Small intestine (tissue), 7 donors: ENCODE measurements around the gene NOP9. TPM values are rescaled to one million over a fixed set of nuclear protein-coding genes. Genes with fewer than 3 reads are reported as not detected.

Experiments
- DNase-seq, 2 donors: peaks; one replicate each; pipeline versions ENCODE4 v3.0.0 to v3.0.0-alpha.2; 2013
- FAIRE-seq: peaks from 2 replicates; lab custom pipeline; 2012; peaks lifted over from hg19 to GRCh38; lab: Jason Lieb, UNC
- H3K27ac ChIP-seq, 3 donors: one replicate each; pipeline ENCODE4 v1.5.1; 2013; ENCODE audit warnings: low read length in 2 of 3, mild to moderate bottlenecking in 2 of 3, control low read depth in 1 of 3, inconsistent platforms in 1 of 3, low read depth in 1 of 3, moderate library complexity in 1 of 3
- H3K27me3 ChIP-seq, 3 donors: one replicate each; pipeline ENCODE4 v1.6.1; 2013; ENCODE audit warnings: low read length in 3 of 3, inconsistent platforms in 1 of 3; ENCODE audit not compliant: control insufficient read depth in 3 of 3, insufficient read depth in 3 of 3
- H3K36me3 ChIP-seq, 3 donors: one replicate each; pipeline ENCODE4 v1.6.1; 2013; ENCODE audit warnings: low read length in 3 of 3, inconsistent platforms in 1 of 3, low read depth in 1 of 3, mild to moderate bottlenecking in 1 of 3, moderate library complexity in 1 of 3; ENCODE audit not compliant: control insufficient read depth in 3 of 3, insufficient read depth in 2 of 3
- H3K4me1 ChIP-seq, 3 donors: one replicate each; pipeline ENCODE4 v1.6.1; 2013; ENCODE audit warnings: low read length in 2 of 3, inconsistent platforms in 1 of 3, low read depth in 1 of 3, mild to moderate bottlenecking in 1 of 3, moderate library complexity in 1 of 3; ENCODE audit not compliant: control insufficient read depth in 3 of 3, insufficient read depth in 2 of 3
- H3K4me3 ChIP-seq, 3 donors: one replicate each; pipeline ENCODE4 v1.5.1; 2013; ENCODE audit warnings: low read length in 3 of 3, control low read depth in 1 of 3, inconsistent platforms in 1 of 3, low read depth in 1 of 3, mild to moderate bottlenecking in 1 of 3, moderate library complexity in 1 of 3
- H3K9me3 ChIP-seq, 2 donors: one replicate each; pipeline ENCODE4 v1.6.1; 2013; ENCODE audit warnings: low read depth in 1 of 2, low read length in 1 of 2; ENCODE audit not compliant: control insufficient read depth in 2 of 2, insufficient read depth in 1 of 2
- WGBS, 3 donors: extraction: QIAGEN DNeasy Blood & Tissue Kit; methylation state at CpG; one replicate each; pipeline ENCODE4 v1.1.7; 2013; 5-methylcytosine and 5-hydroxymethylcytosine counted together
- polyA plus RNA-seq, 4 donors: library from polyadenylated mRNA; stranded (reverse) in 3 of 4; unstranded in 1 of 4; fragments of 200-250 nt in 3 of 4; fragments of 120-200 nt in 1 of 4; gene quantifications; one replicate each; pipeline versions ENCODE4 v1.2.1 to v1.2.3, GENCODE V29; 2013
- donor health status: healthy with polysubstance abuse.
- donor health status: control.
- donor health status: control.
- donor health status: Bipolar disorder and iron deficiency.
- donor health status: healthy.

NOP9 gene
- polyA plus RNA-seq, 4 donors: 9.7 to 22.5 (median 16.0) TPM

DNA sequence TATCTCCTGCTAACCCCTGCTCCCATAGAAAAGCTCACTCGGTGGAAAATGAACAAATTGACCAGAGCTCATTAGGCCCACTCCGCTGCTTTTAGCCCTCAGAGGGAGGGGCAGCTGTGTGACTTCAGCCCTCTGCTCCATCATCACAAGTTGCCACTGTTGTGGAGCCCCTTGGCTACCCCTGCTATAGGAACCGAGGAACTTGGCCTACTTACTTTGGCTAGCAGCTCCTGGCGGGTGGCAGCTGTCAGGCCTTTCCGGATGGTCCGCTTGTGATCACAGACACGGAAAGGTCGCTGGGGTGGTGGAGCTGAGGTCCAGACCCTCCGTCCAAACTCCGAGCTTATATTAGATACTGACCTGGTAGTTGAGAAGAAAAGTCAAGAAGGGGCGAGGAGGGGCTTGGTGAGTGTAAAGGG, 7.5 kb downstream of the NOP9 start:
- H3K9me3 ChIP-seq: no peaks in the 10 kb centered on the region
- H3K27ac ChIP-seq: peak overlapping the region; percentile 76 to 99 (median 98)
- 32 to 70% (median 40%) methylated on average over 11 of the region's 11 CpGs for WGBS, 3 donors
- FAIRE-seq (no peak), DNase-seq (peak in 1 of 2 donors; percentile 38)
- peaks cover 4 to 86% (median 19%) of the 10 kb centered on the region in 3 donors for H3K4me1 ChIP-seq
- H3K27me3 ChIP-seq: no peaks in the 10 kb centered on the region
- peaks cover 20 to 72% (median 25%) of the 10 kb centered on the region in 3 donors for H3K36me3 ChIP-seq
- H3K4me3 ChIP-seq: peak overlapping the region in 2 of 3 donors; percentile 55 to 64

DNA sequence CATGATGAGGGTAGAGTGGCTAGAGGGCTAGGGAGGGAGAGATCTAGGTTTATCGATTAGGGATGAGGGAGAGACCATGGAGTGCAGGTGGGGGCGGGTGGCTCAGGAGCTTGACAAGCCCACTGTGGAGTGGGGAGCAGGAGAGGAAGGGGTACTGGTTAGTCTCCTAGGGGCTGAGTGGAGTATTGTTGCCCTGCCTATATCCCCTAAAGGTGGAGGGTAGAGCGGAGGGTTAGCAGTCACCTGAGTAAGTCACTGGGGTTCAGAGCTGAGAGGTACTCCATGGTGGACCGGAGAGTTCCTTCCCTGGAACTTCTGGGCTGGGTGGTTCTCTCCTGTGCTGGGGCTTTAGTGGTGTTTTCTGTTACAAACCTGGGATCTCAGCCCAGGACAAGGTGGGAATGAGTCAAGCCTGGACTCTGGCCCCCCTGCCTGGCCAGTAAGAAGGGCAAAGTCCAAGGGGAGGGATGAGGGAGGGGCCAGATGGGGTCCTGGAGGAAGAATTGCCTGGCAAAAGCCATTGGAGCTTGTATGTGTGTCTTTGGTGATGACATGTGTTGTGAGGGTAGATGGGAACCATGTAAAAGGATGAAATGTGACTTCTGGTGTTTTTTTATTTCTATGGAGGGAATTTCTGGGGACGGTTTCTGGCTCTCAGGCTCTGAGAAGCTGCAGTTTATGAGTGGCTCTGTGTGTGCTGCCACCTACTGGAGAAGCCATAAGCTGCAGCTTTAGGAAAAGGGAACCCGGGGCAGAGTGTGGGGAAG, 8.1 kb downstream of the NOP9 start, which contains the start of gene CIDEB:
Gene CIDEB (minus strand): TSS at position 403 of the 767 bp plus-strand sequence. CDS start 119 bp downstream, at position 284.
- peak; percentile 95 to 96 for DNase-seq
- Histone ChIP-seq H3K9me3 (no peaks in the 10 kb centered on the region), H3K4me3 (peak within 1 kb of the TSS in 2 of 3 donors; percentile 55 to 64), H3K27ac (peak within 1 kb of the TSS; percentile 76 to 99 (median 98)), H3K4me1 (peaks cover 4 to 80% (median 17%) of the 10 kb centered on the region in 3 donors), H3K27me3 (no peaks in the 10 kb centered on the region), H3K36me3 (peaks cover 20 to 68% (median 20%) of the 10 kb centered on the region in 3 donors)
- no peak for FAIRE-seq
- WGBS, 3 donors: 9 to 44% (median 23%) methylated on average over 6 of the region's 6 CpGs

- H3K36me3 ChIP-seq: peaks cover 20 to 66% (median 20%) of the 10 kb centered on the region in 3 donors
- H3K4me1 ChIP-seq: peaks cover 4 to 73% (median 15%) of the 10 kb centered on the region in 3 donors
- H3K9me3 ChIP-seq: no peaks in the 10 kb centered on the region
- WGBS, 3 donors: 60 to 82% (median 70%) methylated on average over 7 of the region's 7 CpGs
- FAIRE-seq (no peak), DNase-seq (no peak)
- no peak overlapping the region for H3K4me3 ChIP-seq
- H3K27ac ChIP-seq: peak overlapping the region; percentile 76 to 99 (median 98)
- no peaks in the 10 kb centered on the region for H3K27me3 ChIP-seq
These were observed 8.9 kb downstream of the NOP9 start for GRCh38 chr14:24308342-24309124.

- DNase-seq (no peak), FAIRE-seq (no peak)
- H3K27ac ChIP-seq: peak within 1 kb of the TSS; percentile 67 to 83 (median 74)
- peaks cover 16 to 54% (median 18%) of the 10 kb centered on the region in 3 donors for H3K36me3 ChIP-seq
- no peaks in the 10 kb centered on the region for H3K9me3 ChIP-seq
- peaks cover 9 to 61% (median 15%) of the 10 kb centered on the region in 3 donors for H3K4me1 ChIP-seq
- H3K27me3 ChIP-seq: peaks cover 0 to 2% (median 0%) of the 10 kb centered on the region in 3 donors
- 46 to 66% (median 47%) methylated on average over 5 of the region's 5 CpGs for WGBS, 3 donors
- H3K4me3 ChIP-seq: peak within 1 kb of the TSS; percentile 12 to 54 (median 18)
These were observed 10.1 kb downstream of the NOP9 start, which contains the start of gene LTB4R2 for GRCh38 chr14:24309538-24310264. TSS of gene LTB4R2 (plus strand) at chr14:24310140. CDS start at chr14:24310665, 525 bp downstream.

DNA sequence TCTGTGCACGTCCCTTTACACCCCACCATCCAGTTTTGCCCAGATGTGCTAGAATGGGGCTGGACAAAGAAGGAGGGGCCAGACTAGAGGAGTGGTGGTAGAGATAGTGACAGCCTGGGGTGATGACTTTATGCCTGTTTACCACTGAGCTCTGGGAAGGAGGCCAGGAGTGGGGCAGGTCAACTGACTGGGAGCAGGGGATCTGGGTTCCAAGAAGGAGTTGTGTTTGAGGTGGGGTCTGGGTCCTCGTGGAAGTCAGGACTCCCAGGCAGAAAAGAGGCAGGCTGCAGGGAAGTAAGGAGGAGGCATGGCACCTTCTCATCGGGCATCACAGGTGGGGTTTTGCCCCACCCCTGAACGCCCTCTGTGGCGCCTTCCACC, 10.6 kb downstream of the NOP9 start:
- peak; percentile 59 to 75 for DNase-seq
- no peak for FAIRE-seq
- 11 to 28% (median 12%) methylated on average over 5 of the region's 5 CpGs for WGBS, 3 donors
- Histone ChIP-seq H3K27me3 (peaks cover 0 to 7% (median 0%) of the 10 kb centered on the region in 3 donors), H3K27ac (peak overlapping the region; percentile 67 to 83 (median 74)), H3K9me3 (no peaks in the 10 kb centered on the region), H3K4me1 (peaks cover 9 to 59% (median 18%) of the 10 kb centered on the region in 3 donors), H3K4me3 (peak overlapping the region in 1 of 3 donors; percentile 54), H3K36me3 (peaks cover 12 to 49% (median 14%) of the 10 kb centered on the region in 3 donors)

DNA sequence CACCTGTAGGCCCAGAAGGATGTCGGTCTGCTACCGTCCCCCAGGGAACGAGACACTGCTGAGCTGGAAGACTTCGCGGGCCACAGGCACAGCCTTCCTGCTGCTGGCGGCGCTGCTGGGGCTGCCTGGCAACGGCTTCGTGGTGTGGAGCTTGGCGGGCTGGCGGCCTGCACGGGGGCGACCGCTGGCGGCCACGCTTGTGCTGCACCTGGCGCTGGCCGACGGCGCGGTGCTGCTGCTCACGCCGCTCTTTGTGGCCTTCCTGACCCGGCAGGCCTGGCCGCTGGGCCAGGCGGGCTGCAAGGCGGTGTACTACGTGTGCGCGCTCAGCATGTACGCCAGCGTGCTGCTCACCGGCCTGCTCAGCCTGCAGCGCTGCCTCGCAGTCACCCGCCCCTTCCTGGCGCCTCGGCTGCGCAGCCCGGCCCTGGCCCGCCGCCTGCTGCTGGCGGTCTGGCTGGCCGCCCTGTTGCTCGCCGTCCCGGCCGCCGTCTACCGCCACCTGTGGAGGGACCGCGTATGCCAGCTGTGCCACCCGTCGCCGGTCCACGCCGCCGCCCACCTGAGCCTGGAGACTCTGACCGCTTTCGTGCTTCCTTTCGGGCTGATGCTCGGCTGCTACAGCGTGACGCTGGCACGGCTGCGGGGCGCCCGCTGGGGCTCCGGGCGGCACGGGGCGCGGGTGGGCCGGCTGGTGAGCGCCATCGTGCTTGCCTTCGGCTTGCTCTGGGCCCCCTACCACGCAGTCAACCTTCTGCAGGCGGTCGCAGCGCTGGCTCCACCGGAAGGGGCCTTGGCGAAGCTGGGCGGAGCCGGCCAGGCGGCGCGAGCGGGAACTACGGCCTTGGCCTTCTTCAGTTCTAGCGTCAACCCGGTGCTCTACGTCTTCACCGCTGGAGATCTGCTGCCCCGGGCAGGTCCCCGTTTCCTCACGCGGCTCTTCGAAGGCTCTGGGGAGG, 11.3 kb downstream of the NOP9 start, which contains the start of gene LTB4R:
Gene LTB4R (plus strand): TSS at position 857 of the 959 bp plus-strand sequence. CDS start 4,150 bp downstream, outside the sequence.
- DNase-seq (peak; percentile 63 to 81), FAIRE-seq (no peak)
- Histone ChIP-seq H3K9me3 (no peaks in the 10 kb centered on the region), H3K4me1 (peaks cover 9 to 55% (median 19%) of the 10 kb centered on the region in 3 donors), H3K4me3 (peak within 1 kb of the TSS; percentile 12 to 54 (median 18)), H3K27me3 (peaks cover 0 to 14% (median 0%) of the 10 kb centered on the region in 3 donors), H3K36me3 (peaks cover 5 to 42% (median 8%) of the 10 kb centered on the region in 3 donors), H3K27ac (peak within 1 kb of the TSS; percentile 67 to 83 (median 74))
- 25 to 43% (median 25%) methylated on average over 85 to 99 of the region's 99 CpGs for WGBS, 3 donors
